Astrocyte of the hippocampus (primary cell): Measurements from ENCODE around the gene JARID2.

Source experiments
- DNase-seq: peaks from one replicate; pipeline ENCODE4 v3.0.0; 2011; ENCODE audit warnings: low read depth, low spot score

Gene JARID2

GRCh38 chr6:15517600-15517999 lies 271.7 kb downstream of the JARID2 start:
- no peak for DNase-seq

DNA sequence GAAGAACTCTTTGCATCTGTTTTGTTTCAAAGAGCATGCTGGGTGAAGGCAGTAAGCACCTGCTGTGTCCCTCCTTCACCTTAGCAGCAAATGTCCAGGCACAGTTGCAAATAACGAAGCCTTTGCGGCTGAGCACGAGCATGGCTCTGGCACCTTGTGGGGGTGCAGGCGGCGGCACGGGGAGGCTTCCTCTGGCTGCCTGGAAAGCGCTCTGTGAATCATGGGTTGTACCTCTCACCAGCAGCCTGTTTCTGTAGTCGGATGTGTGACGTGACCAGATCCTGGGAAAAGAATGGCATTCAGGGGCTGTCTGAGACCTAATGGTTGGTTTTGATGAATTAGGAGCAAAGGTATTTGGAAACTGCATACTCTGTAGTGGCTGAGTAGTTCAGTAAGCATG lies 272.2 kb downstream of the JARID2 start:
- DNase-seq: peak; percentile 77

GRCh38 chr6:15518878-15519277 lies 273.0 kb downstream of the JARID2 start:
- DNase-seq: no peak

- no peak for DNase-seq
Measured at GRCh38 chr6:15519681-15520080, 273.8 kb downstream of the JARID2 start.

DNA sequence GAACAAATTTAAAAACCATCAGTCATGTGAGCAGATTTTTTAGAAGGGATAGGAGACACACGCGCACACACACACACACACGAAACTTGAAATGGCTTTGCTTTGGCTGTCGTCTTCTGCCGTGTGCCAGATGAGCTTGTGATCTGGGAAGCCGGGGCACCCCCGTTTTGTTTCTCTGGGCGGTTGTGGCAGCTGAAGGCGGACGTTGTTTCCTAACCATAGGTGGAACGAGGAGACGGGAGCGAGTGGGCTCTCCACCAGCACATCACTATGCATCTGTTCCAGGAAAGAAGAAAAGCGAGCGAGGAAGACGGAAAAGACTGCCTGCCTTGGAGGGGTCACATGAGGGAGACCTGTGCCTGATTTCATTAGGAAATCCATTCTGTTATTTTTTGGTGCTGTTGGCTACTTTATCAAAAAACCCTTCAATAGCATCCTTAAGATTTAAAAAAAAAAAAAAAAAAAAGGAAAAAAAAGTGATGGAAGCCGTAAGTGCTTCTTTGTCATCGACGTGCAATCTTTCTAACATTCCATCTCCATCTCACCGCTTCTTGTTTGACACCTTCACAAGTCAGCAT lies 274.8 kb downstream of the JARID2 start:
- DNase-seq: no peak

DNA sequence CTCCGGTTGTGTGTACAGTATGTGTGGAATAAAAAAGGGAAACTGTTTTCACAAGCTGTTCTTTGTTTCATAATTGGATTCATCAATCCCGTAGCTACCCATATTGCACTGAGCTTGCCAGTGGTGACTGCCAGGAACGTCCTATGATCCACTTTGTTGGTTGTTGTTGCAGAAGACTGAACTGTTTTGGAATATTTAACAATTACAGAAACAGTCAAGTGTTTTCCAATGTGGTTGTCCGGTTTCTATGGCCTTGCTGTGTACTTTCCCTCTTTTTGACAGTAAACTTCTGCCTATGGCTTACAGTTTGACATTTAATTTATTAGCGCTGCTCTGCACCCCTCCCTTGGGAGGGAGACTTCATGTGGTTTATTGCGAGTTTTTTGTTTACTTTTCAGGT lies 275.7 kb downstream of the JARID2 start:
- DNase-seq: no peak

GRCh38 chr6:15522026-15522425 lies 276.2 kb downstream of the JARID2 start:
- DNase-seq: no peak

DNA sequence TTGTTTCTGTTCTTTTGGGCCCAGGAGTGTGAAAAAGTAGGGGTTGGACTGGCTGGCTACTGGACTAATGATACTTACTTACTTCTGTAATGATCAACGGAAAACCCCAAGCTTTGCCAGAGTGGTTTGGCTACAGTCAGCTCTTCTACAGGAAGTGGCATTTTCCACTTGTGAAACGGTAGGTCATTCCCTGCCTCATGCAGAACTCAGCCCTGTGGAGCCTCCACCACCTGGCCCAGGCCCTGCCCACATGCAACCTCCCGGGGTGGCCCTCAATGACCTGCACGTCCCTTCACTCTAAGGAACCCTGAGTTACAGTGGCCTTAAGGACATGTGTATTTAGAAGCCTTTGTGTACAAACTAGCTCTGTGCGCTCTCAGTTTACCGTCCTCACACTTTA lies 276.6 kb downstream of the JARID2 start:
- DNase-seq: no peak

GRCh38 chr6:15522856-15523529 lies 277.1 kb downstream of the JARID2 start:
- no peak for DNase-seq

DNA sequence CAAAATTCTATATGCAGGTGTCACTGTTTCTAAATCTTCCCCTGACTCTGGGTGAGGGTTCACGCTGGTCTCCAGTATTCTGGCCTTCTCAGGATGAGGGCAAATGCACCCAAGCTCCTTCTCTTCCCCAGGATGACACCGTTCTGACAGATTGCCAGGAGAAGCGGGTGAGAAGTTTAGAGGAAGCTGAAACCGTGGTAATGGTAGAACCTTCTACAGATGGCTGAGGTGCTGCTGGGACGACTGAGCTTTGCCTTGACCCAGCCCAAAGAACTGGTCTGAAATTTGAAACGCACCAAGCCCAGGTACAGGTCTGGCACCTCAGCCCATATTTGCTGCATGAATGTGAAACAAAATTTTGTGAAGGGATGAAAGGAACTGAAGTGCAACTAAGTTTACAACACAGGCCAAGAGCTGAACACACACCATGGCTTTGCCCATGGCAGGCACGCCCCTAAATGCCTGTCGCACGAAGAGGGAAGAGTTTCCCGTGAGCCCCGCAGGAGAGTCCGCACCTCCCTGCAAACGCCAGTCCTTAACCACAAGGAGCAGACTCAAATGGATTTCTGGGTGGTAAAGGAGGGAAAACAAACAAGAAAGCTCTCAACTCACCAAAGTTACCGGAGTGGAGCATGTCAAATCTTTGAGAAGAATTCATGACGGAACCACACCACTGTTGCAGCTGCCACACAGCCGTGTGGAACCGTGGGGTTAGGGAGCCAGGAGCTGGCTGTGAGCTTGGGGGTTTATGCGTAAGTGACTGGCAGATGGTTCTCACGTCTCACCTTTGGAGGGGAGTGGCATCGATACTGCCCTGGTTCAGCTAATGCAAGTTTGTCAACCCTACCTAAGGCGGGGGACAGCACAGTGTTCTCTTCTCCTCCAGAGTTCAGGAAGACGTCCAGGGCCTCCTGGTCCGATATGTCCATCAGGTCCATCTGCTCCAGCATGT lies 278.1 kb downstream of the JARID2 start:
- no peak for DNase-seq

DNA sequence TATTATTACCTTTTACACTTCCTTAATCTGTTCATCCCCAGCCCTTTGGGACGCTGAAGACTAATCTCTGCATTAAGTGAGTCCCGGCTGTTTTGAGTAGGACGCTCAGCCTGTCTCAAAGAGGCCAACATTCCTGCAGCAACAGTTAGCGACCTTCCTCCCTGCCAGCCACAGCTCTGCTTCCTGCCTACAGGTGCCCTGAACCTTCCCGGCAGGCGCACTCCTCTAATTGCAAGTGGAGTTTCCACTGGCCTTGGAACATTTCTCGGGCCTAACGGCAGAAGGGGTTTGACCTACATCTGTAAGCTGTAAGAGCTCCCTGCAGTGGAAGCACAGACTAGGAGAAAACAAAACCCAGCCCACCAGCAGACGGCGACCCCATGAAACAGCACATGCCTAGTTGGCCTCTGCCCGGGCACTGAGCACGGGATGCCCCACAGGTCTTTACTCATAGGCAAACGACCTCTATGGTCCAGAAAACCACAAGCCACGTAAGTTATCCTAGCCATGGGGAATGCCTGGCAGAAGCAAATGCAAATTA lies 279.1 kb downstream of the JARID2 start:
- DNase-seq: no peak

DNA sequence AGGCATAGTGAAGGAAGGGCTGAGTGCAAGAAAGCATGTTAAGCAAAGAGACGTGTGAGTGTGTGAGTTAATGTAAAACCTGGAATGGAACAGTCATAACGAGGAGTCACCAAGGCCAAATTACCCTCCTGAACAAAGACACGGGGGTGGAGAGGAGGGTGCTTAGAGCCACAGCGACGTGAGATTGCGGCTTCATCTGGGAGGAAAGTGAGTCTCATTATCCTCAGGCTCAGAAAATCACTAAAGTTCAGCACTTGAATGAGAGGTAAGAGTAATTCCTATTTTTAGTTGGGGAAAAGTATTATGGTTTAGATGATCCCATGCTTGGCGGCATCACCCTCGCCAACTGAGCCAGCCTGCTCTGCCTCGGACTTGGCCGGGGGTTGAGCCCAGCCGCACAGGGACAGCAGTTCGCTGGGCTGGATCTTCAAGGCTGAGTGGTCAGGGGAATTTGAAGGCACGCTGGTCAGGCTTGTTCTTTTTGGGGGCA lies 280.4 kb downstream of the JARID2 start:
- no peak for DNase-seq

DNA sequence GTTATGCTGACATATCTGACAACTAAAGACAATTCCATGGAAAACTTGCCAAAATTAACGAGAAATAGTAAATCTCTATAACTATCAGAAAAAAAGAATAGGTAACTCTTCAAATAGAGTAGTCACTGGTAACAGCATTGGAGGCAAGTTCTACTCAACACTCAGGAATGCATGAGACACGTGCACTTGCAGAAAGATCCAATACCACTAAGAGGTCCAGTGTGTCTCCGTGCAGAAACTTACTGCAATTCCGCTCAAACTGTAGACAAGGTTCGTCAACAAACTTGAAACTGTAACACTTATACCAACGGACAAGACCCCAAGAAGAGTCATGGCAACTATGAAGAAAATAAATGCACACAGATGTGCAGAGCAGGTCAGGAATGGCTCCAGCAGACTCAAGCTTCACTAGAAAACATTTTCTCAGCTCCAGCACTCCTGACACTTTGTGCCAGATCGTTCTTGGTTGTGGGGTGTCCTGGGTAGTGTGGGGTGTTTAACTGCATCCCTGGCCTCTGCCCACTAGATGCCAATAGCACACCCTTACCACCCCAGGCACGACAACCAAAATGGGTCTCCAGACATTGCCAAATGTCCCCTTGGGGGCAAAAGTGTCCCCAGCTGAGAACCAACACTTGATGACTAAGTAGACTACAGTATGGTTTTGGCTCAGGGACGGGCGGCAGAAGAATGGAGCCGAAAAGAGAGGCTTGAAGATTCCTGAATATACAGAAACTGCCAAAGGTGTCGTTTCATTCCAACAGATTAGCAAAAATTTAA lies 282.2 kb downstream of the JARID2 start:
- DNase-seq: no peak

DNA sequence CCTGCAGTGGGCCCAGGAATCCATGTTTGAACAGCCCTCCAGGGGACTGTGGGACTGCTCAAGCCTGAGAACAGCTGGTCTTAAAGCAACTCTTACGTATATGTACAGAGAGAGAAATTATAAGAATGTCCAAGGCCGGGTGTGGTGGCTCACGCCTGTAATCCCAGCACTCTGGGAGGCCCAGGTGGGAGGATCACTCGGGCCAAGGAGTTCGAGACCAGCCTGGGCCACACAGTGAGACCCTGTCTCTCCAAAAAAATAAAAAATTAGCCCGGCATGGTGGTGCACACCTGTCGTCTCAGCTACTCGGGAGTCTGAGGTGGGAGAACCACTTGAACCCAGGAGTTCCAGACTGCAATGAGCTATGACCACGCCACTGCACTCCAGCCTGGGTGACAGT lies 283.0 kb downstream of the JARID2 start:
- DNase-seq: no peak

DNA sequence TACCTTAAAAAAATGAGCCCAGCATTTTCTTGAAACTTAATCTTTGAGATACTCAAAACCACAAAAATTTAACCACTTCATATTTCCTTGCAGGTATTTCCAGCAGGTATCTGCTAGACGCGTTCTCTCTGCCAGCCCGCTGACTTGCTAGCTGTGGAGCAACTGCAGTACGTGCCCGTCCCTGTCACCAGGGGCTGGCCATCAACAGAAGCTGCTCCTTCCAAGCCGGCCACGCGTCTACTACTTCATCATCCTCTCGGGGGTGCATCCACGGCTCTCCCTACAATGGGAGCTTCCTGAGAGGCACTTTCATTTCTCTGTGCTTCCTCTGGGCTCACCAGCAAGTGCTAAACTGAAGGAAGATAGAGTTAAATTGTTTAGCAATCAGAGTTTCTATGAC lies 284.5 kb downstream of the JARID2 start:
- no peak for DNase-seq

GRCh38 chr6:15531973-15532372 lies 286.1 kb downstream of the JARID2 start:
- no peak for DNase-seq

DNA sequence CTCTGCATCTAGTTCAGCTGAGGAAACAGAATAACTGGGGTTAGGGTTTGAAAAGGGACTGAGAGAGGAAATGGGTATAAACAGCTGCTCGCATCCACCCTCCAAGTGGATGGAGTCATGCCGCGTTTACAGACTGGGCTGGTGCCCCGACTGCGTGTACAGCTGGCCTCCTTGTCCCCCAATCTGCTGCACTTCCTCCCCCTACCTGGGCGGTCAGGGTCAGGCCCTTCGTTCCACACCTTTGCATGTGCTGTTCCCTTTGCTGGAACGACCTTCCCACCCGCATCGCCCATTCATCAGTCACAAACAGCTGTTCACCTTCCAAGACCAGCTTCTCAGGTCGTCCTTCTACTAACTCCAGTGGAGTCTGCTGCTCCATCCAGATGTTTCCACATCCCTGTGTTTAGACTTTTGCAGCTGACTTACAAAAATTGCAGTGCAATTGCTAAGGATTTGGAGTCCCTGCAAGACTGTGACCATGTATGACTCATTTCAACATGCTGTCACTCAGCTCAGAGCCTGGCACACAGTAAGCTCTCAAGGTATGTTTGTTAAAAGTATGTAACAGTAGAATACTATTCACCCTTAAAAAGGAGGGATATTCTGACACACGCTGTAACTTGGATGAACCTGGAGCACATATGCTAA lies 287.6 kb downstream of the JARID2 start:
- no peak for DNase-seq

DNA sequence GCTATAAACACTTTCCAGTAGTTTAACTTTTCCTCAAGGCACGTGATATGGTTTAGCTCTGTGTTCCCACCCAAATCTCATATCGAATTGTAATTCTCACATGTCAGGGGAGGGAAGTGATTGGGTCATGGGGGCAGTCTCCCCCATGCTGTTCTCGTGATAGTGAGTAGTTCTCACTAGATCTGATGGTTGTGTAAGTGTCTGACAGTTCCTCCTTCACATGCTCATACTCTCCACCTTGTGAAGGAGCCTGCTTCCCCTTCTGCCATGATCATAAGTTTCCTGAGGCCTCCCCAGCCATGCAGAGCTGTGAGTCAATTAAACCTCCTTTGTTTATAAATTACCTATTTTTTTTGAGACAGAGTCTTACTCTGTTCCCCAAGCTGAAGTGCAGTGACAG lies 289.1 kb downstream of the JARID2 start:
- DNase-seq: no peak

DNA sequence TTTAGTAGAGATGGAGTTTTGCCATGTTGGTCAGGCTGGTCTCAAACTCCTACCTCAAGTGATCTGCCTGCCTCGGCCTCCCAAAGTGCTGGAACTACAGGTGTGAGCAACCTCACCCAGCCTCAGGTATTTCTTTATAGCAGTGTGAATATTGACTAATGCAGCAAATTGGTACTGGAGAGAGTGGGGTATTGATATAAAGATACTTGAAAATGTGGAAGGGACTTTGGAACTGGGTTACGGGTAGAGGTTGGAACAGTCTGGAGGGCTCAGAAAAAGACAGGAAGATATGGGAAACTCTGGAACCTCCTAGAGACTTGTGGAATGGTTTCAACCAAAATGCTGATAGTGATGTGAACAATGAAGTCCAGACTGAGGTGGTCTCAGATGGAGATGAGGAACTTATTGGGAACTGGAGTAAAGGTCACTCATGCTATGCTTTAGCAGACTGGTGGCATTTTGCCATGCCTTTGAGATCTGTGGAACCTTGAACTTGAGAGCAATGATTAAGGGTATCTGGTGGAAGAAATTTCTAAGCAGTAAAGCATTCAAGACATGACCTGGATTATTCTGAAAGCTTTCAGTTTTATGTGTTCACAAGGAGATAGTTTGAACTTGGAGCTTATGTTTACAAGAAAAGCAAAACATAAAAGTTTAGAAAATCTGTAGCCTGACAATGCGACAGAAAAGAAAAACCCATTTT lies 289.8 kb downstream of the JARID2 start:
- no peak for DNase-seq
